Limb (tissue), 2 donors: ENCODE data around the gene ITLN1.

Experiments
- DNase-seq, 2 donors: peaks; one replicate each; pipeline ENCODE4 v3.0.0-alpha.2; 2016; ENCODE audit errors: extremely low spot score in 2 of 2

Gene ITLN1

DNA sequence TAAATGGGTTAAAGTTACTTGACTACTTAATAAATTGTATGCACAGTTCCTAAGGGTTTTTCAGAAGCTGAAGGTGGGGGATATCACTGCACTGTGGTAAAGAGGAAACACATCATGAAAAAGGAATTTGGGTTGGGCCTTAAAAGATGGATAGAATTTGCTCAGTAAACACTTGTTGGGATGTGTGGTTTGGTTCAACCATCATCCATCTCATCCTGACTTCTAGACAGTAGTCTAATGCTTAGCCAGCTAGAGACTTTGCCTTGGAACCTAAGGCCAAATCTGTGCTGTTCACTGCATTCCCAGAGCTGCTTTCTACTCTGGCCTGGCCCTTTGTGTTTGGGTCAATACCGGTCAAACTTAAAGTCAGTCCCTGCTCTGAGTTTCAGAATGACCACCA lies 58.4 kb downstream of the ITLN1 start:
- DNase-seq = no peak
